DMS 273 (cell line): Measurements from ENCODE around the gene OSBPL7.
"Not testable (repeated sequence)": the region's sequence is repeated elsewhere in the genome, so short reads cannot be mapped to it uniquely, and the experiment has no call there.

Experiments used
- DNase-seq: peaks from one replicate; lab custom pipeline; 2025; ENCODE audit not compliant: unreplicated experiment; lab: John Stamatoyannopoulos, UW

OSBPL7 gene

GRCh38 chr17:47776330-47777197 lies 45.0 kb downstream of the OSBPL7 start:
- peak; percentile 73 for DNase-seq

- no peak for DNase-seq
Measured at GRCh38 chr17:47774987-47775580, 46.5 kb downstream of the OSBPL7 start.

GRCh38 chr17:47774331-47774730 lies 47.3 kb downstream of the OSBPL7 start:
- DNase-seq: peak; percentile 27

- not testable (repeated sequence) for DNase-seq
Measured at GRCh38 chr17:47773649-47774048, 47.9 kb downstream of the OSBPL7 start.

- DNase-seq: no peak
Measured at GRCh38 chr17:47763913-47764582, 57.5 kb downstream of the OSBPL7 start.

GRCh38 chr17:47762728-47763127 lies 58.9 kb downstream of the OSBPL7 start:
- DNase-seq: no peak

GRCh38 chr17:47760409-47761140 lies 61.0 kb downstream of the OSBPL7 start:
- DNase-seq: no peak

- no peak for DNase-seq
Measured at GRCh38 chr17:47757386-47757785, 64.2 kb downstream of the OSBPL7 start.
